ENCODE measurements around the gene OR10H1. TPM values are rescaled to one million over a fixed set of nuclear protein-coding genes. Genes with fewer than 3 reads are reported as not detected.
"Not testable (repeated sequence)": the region's sequence is repeated elsewhere in the genome, so short reads cannot be mapped to it uniquely, and the experiment has no call there.

The OR10H1 gene
- total and polyA plus RNA-seq, 9 of the 15 experiments (the other 6 are each of a cell fraction or from before 2014, with no cell fraction given) = not detected

GRCh38 chr19:15843894-15844222 lies 28.4 kb upstream of the OR10H1 start:
- FAIRE-seq; H3K9me3 ChIP-seq (replicated peaks; ENCODE audit: control insufficient read depth, insufficient read depth, low read depth, low read length); H3K27me3 ChIP-seq (ENCODE audit: control insufficient read depth in 2 of 2, insufficient read depth in 2 of 2, low read length in 2 of 2); in situ Hi-C loops (cut with MboI); H3K36me3 ChIP-seq (ENCODE audit: control insufficient read depth, insufficient read depth, low read length); H4K20me1 ChIP-seq (replicated peaks; ENCODE audit: control insufficient read depth, insufficient read depth, low read length); ATAC-seq; CTCF ChIA-PET (ENCODE audit: low intra/inter-chr PET ratio); H3K4me3 ChIP-seq; H3K79me2 ChIP-seq (ENCODE audit: control insufficient read depth, insufficient read depth, low read length); H3K9me1 ChIP-seq (ENCODE audit: control insufficient read depth, insufficient read depth, low read length); BruUV-seq (replicated peaks); H3K4me2 ChIP-seq (ENCODE audit: insufficient read depth, low read length); TF ChIP-seq ZBTB40 (CRISPR knock-in tag; IDR thresholded peaks at IDR 0.05); ATF3 (CRISPR knock-in tag; conservative IDR thresholded peaks at IDR 0.05): not testable (repeated sequence)
- Histone ChIP-seq H3K9ac (ENCODE audit: insufficient read depth in 1 of 2, low read depth in 2 of 2, low read length in 2 of 2) (peak overlapping the region in 1 of 2 experiments; percentile 17; a peak in 1 of 4 replicates), H3K27ac (ENCODE audit: extremely low read depth, low read depth, low read length) (0 out of 3 replicates have a peak overlapping the region, but pooled peaks have one; percentile 0), H2AFZ (ENCODE audit: low read depth, low read length) (peak overlapping the region; percentile 37; the same call in 1 of the 2 replicates), H3K4me1 (replicated peaks in 1 of 2; ENCODE audit: control insufficient read depth in 2 of 2, insufficient read depth in 2 of 2, low read length in 2 of 2) (peaks cover 19 to 34% of the 10 kb centered on the region in 2 experiments)
- intact Hi-C loops (cut with micrococcal nuclease) = loop anchor here (2.0 to 10.0 kb wide), 2 partner anchors 25 to 341 kb away; partner anchors contain the start of gene FAM32A
- TF ChIP-seq CEBPG (CRISPR knock-in tag; IDR thresholded peaks at IDR 0.05) (peak; percentile 80), CEBPG (tag; conservative IDR thresholded peaks at IDR 0.05 in 1 of 2, IDR thresholded peaks at IDR 0.05 in 1 of 2) (peak; percentile 78 to 86), TFAP4 (CRISPR knock-in tag; IDR thresholded peaks at IDR 0.05; ENCODE audit: borderline replicate concordance) (peak; percentile 30; the same call in 1 of the 2 replicates), ZBTB40 (IDR thresholded peaks at IDR 0.05) (peak; percentile 32; the same call in 1 of the 2 replicates), CEBPB (tag; IDR thresholded peaks at IDR 0.05) (peak; percentile 94), ATF3 (IDR thresholded peaks at IDR 0.05) (peak; percentile 35; the same call in 1 of the 2 replicates), ZNF384 (IDR thresholded peaks at IDR 0.05; ENCODE audit: low read depth, low read length) (peak; percentile 90)
- WGBS (ENCODE audit: insufficient coverage, low coverage, missing lambda C conversion rate) = 10% methylated on average over 5 of the region's 8 CpGs
- DNase-seq (ENCODE audit: extremely low read depth in 1 of 4, low spot score in 3 of 4) = peak in 1 of 4 experiments; percentile 59
- POLR2A ChIA-PET = interaction anchor here (0.5 to 1.4 kb wide), 8 partner anchors 8 to 1214 kb away, joined by 3 to 6 read pairs (median 4); no protein-coding TSS in a partner anchor
